NCI-H2171 (cell line): Measurements from ENCODE around the gene CD160.
"Not testable (repeated sequence)": the region's sequence is repeated elsewhere in the genome, so short reads cannot be mapped to it uniquely, and the experiment has no call there.

Experiments
- DNase-seq: peaks from one replicate; lab custom pipeline; 2025; lab: John Stamatoyannopoulos, UW

CD160 gene

DNA sequence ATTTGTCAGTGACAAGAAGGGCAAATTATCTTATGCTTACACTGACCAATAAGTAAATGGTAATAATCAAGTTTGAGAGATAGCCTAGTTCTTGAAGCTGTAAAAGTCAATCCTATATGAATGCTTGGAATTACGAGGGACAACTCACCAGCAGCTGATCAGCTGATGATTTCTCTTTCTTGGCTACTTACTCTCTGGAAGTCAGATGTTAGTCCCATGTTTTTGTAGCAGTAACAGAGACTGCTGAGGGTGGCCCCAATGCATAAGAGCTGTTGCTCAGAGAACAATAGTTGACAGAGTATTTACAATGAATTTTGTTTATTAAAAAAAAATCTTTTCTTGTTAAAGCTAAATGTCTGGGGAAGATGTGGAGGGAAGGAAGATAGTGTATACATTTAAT lies 39.3 kb downstream of the CD160 start:
- DNase-seq = no peak

DNA sequence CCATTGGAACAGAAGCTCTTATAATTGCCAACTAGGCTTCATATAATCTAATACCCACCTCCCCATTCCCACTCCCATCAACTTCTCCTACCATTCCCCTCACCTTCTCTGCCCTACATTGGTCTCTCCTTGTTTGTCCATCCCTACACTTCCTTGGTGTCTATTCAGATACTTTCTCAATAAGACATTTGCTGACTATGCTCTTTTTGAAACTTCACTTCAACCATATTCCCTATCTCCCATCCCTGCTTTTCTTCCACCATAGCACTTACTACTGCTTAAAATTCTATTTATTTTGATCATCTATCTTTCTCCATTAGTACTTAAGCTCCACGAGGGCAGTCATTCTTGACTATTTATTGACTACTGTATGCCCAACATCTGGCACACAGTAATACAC lies 40.4 kb downstream of the CD160 start:
- DNase-seq = no peak

DNA sequence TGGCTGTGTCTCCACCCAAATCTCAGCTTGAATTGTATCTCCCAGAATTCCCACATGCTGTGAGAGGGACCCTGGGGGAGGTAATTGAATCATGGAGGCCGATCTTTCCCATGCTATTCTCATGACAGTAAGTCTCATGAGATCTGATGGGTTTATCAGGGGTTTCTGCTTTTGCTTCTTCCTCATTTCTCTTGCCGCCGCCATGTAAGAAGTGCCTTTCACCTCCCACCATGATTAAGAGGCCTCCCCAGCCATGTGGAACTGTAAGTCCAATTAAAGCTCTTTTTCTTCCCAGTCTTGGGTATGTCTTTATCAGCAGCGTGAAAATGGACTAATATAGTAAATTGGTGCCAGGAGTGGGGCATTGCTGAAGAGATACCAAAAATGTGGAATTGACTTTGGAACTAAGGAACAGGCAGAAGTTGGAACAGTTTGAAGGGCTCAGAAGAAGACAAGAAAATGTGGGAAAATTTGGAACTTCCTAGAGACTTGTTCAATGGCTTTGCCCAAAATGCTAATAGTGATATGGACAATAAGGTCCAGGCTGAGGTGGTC lies 41.2 kb downstream of the CD160 start:
- not testable (repeated sequence) for DNase-seq

DNA sequence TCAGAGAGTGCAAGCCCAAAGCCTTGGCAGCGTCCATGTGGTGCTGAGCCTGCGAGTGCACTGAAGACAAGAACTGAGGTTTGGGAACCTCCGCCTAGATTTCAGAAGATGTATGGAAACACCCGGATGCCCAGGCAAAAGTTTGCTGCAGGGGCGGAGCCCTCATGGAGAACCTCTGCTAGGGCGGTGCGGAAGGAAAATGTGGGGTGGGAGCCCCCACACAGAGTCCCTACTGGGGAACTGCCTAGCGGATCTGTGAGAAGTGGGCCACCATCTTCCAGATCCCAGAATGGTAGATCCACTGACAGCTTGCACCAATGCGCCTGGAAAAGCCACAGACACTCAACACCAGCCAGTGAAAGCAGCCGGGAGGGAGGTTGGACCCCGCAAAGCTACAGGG lies 42.2 kb downstream of the CD160 start:
- DNase-seq = not testable (repeated sequence)

DNA sequence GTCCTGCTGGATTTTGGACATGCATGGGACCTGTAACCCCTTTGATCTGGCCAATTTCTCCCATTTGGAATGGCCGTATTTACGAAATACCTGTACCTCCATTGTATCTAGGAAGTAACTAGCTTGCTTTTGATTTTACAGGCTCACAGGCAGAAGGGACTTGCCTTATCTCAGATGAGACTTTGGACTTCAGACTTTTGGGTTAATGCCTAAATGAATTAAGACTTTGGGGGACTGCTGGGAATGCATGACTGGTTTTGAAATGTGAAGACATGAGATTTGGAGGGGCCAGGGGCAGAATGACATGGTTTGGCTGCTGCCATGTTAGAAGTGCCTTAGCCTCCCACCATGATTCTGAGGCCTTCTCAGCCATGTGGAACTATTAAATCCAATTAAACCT lies 42.7 kb downstream of the CD160 start:
- DNase-seq = not testable (repeated sequence)

DNA sequence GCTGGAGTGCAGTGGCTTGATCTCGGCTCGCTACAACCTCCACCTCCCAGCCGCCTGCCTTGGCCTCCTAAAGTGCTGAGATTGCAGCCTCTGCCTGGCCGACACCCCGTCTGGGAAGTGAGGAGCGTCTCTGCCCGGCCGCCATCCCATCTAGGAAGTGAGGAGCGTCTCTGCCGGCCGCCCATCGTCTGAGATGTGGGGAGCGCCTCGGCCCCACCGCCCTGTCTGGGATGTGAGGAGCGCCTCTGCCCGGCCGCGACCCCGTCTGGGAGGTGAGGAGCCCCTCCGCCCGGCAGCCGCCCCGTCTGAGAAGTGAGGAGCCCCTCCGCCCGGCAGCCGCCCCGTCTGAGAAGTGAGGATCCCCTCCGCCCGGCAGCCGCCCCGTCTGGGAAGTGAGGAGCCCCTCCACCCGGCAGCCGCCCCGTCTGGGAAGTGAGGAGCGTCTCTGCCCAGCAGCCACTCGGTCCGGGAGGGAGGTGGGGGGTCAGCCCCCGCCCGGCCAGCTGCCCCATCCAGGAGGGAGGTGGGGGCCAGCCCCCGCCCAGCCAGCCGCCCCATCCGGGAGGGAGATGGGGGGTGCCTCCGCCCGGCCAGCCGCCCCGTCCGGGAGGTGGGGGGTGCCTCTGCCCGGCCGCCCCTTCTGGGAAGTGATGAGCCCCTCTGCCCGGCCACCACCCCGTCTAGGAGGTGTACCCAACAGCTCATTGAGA lies 45.1 kb downstream of the CD160 start:
- not testable (repeated sequence) for DNase-seq

DNA sequence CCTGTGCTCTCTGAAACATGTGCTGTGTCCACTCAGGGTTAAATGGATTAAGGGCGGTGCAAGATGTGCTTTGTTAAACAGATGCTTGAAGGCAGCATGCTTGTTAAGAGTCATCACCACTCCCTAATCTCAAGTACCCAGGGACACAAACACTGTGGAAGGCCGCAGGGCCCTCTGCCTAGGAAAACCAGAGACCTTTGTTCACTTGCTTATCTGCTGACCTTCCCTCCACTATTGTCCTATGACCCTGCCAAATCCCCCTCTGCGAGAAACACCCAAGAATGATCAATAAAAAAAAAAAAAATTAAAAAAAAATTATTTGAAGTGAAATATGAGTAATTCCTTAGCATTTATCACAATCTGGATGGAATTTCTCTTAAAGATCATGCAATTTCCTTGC lies 45.8 kb downstream of the CD160 start:
- DNase-seq = not testable (repeated sequence)

DNA sequence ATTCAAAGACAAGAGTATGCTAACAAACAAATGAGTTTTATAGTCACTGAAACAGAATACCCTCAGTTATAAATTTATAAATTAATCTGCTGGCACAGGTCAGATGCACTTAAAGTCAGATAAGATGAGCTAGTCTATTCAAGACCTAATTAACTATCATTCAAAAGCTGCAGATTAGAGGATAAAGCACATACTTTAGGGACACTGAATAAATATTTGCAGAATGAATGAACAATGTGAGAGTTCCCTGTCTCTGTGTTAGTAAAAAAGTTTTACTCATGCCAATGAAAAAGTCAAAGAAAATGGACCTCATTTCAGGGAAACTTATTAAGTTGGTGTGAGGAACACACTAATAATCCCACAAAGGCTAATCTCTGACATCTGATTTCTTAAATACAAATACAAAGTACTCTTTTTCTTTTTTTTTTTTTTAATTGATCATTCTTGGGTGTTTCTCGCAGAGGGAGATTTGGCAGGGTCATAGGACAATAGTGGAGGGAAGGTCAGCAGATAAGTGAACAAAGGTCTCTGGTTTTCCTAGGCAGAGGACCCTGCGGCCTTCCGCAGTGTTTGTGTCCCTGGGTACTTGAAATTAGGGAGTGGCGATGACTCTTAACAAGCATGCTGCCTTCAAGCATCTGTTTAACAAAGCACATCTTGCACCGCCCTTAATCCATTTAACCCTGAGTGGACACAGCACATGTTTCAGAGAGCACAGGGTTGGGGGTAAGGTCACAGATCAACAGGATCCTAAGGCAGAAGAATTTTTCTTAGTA lies 46.5 kb downstream of the CD160 start:
- DNase-seq = not testable (repeated sequence)

DNA sequence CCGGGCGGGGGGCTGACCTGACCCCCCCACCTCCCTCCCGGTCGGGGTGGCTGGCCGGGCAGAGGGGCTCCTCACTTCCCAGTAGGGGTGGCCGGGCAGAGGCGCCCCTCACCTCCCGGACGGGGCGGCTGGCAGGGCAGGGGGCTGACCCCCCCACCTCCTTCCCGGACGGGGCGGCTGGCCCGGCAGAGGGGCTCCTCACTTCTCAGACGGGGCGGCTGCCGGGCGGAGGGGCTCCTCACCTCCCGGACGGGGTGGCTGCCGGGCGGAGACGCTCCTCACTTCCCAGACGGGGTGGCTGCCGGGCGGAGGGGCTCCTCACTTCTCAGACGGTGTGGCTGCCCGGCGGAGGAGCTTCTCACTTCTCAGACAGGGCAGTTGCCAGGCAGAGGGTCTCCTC lies 47.6 kb downstream of the CD160 start:
- DNase-seq = not testable (repeated sequence)

DNA sequence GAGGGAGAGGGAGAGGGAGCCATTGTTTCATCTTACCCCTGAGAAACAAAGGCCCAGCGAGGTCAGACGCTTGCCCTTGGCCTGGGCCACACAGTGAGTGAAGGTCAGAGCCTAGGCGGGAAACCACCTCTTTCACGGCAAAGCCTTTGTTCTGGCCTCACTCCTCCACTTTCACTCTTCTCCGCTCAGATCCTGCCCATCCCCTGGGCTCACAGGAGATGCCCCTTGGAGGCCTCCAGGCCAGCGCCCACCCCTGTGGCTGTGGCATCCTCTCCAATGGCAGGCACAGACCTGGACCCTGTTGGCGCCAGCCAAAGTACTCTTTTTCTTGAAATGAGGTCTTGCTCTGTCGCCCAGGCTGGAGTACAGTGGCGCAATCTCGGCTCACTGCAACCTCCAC lies 48.7 kb downstream of the CD160 start:
- DNase-seq = not testable (repeated sequence)

DNA sequence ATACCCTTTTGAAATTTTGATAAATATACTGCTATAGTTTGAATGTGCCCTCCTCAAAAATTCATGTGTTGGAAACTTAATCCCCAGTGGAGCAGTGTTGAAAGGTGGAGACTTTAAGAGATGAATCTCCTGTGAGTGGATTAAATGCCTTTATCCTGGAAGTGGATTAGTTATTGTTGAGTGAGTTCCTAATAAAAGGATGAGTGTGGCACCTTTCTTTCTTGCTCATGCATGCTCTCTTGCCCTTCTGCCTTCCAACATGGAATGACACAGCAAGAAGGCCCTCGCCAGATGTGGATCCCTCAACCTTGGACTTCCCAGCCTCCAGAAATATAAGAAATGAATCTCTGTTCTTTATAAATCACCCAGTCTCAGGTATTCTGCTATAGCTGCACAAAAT lies 51.8 kb downstream of the CD160 start:
- DNase-seq = no peak

DNA sequence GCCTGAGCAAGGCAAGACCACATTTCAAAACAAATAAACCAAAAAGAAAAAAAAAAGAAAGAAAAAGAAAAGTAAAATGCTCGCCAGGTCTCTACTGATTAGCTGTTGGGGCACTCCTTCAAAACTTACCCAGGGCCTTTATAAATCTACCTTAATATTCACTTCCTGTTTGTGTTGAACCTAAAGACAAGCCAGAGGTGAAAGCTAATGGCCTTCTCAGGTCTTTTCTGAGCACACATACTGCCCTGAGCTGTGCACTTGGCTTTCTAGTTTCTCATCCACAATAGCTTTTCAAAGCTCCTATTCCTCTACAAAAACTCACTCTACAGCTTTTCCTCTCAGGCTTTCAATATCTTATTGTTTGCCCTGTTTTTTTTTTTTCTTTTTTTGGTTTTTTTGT lies 54.1 kb downstream of the CD160 start:
- DNase-seq = no peak

DNA sequence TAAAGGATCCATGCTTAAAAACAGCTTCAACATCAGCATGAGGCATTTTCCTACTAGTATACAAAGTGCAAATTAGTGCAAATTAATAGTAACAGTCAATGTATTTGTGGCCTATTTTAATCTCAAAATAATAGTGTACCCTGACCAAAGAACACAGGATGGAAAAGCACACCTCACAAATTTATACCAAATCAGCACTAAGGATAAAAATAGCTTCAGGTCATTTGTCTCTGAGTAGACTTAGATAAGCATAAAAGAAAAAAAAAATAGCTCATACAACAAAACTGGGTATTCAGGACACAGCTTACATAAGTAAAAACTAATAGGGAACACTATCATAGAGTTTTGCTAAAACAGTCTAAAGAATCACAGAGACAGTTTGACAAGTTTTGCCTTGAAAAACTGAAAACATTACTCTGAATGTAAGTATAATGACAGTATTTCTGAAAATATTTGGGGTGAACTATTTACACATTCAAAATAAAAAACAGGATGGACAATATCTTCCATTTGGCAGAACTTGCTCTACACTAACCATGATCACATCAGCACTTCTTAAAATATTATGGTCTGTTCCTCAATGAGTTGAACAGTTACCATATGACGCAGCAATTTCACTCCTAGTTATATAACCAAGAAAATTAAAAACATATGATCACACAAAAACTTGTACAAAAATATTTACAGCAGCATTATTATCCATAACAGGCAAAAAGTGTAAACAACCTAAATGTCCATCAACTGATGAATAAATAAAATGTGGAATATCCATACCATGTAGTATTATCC lies 58.3 kb downstream of the CD160 start:
- DNase-seq = no peak

DNA sequence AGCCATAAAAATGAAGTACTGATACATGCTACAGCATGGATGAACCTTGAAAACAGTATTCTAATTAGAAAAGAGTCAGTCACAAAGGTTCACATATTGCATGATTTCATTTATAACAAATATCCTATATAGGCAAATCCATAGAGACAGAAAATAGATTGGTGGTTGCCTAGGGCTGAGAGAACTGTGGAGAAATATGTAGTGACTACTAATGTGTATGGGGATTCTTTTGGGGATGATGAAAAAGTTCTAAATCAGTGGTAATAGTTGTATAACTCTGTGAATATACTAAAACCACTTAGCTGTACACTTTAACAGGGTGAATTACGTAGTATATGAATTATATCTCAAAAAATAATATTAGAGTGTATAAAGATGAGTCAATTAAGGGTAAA lies 58.8 kb downstream of the CD160 start:
- DNase-seq = no peak

DNA sequence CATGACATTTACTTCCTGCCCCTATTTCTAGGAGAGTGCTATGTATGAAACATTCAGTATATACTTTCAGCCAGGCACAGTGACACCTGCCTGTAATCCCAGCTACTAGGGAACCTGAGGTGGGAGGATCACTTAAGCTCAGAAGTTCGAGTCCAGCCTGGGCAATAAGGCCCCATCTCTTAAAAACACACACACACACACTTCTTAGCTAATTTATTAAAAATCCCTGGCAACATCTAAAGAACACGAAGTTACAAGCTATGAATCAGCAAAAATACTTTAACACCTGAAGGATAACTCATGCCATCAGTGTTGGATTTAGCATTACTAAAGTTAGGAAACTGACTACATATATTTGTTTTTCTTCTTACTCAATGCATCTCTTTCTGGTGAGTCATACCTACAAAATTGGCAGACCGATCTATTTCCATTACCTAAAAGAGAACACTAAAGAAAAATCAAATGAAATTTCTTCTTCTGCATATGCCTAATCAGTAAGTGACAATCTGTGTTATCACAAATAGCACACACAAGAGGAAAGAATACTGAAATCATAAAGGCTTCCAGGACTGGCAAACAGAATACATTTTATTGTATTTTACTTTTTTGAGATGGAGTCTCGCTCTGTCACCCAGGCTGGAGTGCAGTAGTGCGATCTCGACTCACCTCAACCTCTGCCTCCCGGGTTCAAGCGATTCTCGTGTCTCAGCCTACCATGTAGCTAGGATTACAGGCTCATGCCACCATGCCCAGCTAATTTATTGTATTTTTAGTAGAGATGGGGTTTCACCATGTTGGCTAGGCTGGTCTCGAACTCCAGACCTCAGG lies 63.2 kb downstream of the CD160 start:
- no peak for DNase-seq

DNA sequence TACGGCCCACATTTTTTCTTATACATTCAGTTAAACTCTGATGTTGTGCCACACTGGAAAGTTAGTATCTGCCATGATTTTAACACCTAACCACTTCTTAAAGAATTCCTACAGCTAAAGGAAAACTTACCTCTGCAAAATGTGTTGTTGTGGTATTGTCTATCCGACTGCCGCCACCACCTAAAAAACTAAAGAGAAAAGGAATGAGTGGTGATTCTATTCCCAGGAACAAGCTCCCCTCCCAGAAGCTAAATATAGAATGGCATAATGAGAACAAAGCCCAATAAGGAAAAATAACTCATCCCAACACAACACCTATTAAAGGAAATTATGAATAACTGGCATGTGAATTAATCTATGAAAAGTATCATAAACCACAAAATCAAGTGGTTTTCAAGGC lies 65.1 kb downstream of the CD160 start:
- no peak for DNase-seq

DNA sequence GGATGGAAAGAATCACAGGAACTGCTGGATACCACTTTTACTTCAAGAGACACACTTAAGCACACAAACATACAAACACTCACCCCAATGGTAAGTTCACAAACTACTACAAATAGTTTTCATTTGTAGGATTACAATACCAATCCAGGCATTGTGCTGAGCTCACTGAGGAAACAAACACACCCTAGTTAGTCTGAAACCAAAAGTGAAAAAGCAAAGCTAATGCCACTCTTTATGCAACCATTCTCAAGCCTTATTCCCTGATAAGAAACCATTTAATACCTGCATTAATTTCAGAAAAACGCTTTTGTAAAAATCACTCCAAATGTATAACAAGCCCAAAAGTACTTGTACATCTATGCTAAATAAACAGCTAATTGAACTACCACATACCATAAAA lies 66.2 kb downstream of the CD160 start:
- DNase-seq = no peak

DNA sequence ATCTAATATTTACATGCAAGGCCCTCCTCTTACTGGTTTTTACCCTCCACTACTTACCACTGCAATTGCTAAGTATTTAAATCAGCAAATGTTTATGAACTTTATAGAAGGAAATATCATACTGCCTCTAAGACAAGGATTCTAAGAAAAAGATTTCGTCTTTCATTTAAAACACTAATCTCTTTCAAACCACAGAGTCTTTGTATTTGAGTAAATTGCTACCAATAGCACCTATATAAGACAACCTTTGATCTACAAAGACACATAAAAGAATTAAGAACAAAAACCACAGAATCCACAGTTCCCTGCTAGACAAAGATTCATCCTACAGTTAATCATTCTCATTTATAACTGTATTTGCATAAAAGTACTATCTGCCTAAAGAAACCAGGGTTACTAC lies 67.0 kb downstream of the CD160 start:
- DNase-seq = no peak

DNA sequence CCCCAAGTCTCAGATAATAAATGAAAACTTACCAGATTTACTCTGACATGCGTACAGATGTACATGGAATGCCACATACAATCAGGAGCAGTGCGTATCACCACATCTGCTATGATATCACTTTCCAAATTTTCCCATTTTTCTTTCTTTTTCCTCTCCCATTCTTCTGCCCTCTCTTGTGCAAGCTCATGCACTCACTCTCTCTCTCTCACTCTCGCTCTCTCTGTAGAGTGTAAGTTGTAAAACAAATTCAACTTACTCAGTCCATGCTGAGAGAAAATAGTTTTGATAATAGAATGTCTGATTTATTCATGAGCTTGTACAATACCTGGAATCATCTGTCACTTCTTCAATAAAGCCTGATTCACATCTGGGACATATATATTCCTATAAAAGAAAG lies 69.3 kb downstream of the CD160 start:
- DNase-seq = no peak
